ENCODE data around the gene DLG2. TPM values are rescaled to one million over a fixed set of nuclear protein-coding genes. Genes with fewer than 3 reads are reported as not detected.

DLG2 gene
- total RNA-seq, 1 experiment from 2014 or later, result 17.5 TPM

DNA sequence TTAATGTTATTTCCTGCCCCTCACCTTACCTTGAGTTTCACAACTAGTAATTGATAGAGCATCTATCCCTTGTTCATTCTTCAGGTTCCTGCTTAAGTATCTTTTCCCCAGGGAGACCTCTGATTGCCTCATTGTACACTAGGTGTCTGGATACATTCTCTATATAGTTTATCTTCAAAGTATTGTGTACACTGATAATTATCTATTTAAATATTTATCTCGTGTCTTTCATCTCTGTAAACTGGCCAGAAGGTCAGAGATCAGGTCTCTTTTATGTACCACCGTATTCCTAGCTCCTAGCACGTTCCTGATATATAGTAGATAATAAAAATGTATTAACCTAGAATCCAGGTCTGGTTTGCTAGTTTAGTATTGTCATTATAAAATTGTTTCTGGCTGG is 7.6 kb upstream of the DLG2 start (continued):
- TF ChIP-seq ATF3 (CRISPR knock-in tag; conservative IDR thresholded peaks at IDR 0.05) (no peak), FOXK1 (CRISPR knock-in tag; IDR thresholded peaks at IDR 0.05) (no peak), CREB1 (CRISPR knock-in tag; IDR thresholded peaks at IDR 0.05) (no peak), CREM (CRISPR knock-in tag; IDR thresholded peaks at IDR 0.05) (no peak), NR2C2 (CRISPR knock-in tag; IDR thresholded peaks at IDR 0.05) (no peak)

- Mint-ChIP-seq H3K4me3 (peak overlapping the region; percentile 100), H3K9me3 (no peaks in the 10 kb centered on the region), H3K4me1 (peaks cover 28% of the 10 kb centered on the region), H3K36me3 (peaks cover 19% of the 10 kb centered on the region), H3K27ac (peak overlapping the region; percentile 98), H3K27me3 (ENCODE audit: low read depth) (no peaks in the 10 kb centered on the region)
- ChIA-PET CTCF (interaction anchor here (0.6 to 2.1 kb wide), 5 partner anchors 20 to 521 kb away, joined by 3 to 12 read pairs (median 5); partner anchors contain the start of gene CCDC83), POLR2A (interaction anchor here (0.6 to 2.6 kb wide), 4 partner anchors 19 to 340 kb away, joined by 3 to 14 read pairs (median 9); partner anchors contain the start of genes CREBZF and TMEM126A)
- no peak for TF ChIP-seq ESRRA (CRISPR knock-in tag; IDR thresholded peaks at IDR 0.05; ENCODE audit: borderline replicate concordance)
- TF ChIP-seq ATF6 (CRISPR knock-in tag; IDR thresholded peaks at IDR 0.05), result no peak
- TF ChIP-seq GRHL2 (CRISPR knock-in tag; IDR thresholded peaks at IDR 0.05; ENCODE audit: insufficient replicate concordance, severe bottlenecking), result no peak
- TF ChIP-seq NFE2L1 (CRISPR knock-in tag; IDR thresholded peaks at IDR 0.05), result 0 out of 2 replicates have a peak, but pooled peaks have one; percentile 9
- TF ChIP-seq ELF4 (CRISPR knock-in tag; IDR thresholded peaks at IDR 0.05; ENCODE audit: low read depth), result no peak
- TF ChIP-seq, protein P1, sequence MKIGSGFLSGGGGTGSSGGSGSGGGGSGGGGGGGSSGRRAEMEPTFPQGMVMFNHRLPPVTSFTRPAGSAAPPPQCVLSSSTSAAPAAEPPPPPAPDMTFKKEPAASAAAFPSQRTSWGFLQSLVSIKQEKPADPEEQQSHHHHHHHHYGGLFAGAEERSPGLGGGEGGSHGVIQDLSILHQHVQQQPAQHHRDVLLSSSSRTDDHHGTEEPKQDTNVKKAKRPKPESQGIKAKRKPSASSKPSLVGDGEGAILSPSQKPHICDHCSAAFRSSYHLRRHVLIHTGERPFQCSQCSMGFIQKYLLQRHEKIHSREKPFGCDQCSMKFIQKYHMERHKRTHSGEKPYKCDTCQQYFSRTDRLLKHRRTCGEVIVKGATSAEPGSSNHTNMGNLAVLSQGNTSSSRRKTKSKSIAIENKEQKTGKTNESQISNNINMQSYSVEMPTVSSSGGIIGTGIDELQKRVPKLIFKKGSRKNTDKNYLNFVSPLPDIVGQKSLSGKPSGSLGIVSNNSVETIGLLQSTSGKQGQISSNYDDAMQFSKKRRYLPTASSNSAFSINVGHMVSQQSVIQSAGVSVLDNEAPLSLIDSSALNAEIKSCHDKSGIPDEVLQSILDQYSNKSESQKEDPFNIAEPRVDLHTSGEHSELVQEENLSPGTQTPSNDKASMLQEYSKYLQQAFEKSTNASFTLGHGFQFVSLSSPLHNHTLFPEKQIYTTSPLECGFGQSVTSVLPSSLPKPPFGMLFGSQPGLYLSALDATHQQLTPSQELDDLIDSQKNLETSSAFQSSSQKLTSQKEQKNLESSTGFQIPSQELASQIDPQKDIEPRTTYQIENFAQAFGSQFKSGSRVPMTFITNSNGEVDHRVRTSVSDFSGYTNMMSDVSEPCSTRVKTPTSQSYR (CRISPR knock-in tag; IDR thresholded peaks at IDR 0.05), result no peak
- 0 out of 2 replicates have a peak, but pooled peaks have one; percentile 2 for TF ChIP-seq ARID4B (CRISPR knock-in tag; IDR thresholded peaks at IDR 0.05; ENCODE audit: borderline replicate concordance)
- no peak for TF ChIP-seq CREB1 (CRISPR knock-in tag; IDR thresholded peaks at IDR 0.05)
- TF ChIP-seq, protein P2, sequence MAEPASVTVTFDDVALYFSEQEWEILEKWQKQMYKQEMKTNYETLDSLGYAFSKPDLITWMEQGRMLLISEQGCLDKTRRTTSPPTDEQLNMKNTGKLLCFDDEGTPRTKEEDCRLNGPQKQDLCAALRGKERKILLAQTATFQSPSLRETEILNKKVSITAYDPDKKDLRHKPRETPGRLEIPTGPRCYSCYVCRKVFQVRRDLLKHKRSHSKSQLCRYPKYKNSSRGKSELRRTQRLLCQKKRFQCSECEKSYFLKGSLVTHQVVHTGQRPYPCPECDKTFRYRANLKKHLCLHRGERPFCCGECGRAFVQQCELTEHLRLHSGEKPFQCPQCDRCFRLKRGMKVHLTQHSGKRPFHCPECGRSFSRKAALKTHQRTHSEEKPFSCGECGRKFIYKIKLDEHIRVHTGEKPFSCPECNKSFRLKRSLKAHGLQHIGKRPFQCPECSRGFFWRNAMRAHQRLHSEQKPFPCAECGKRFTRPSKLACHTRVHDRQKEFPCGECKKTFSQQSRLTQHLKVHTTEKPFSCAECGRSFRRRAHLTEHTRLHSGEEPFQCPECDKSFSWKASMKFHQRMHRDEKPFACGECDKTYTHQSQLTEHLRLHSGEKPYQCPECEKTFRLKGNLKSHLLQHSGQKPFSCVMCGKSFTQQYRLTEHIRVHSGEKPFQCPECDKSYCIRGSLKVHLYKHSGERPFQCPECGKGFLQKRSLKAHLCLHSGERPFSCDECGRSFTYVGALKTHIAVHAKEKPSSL (CRISPR knock-in tag; conservative IDR thresholded peaks at IDR 0.05), result no peak
- ATAC-seq (no peak), DNase-seq (ENCODE audit: low spot score) (no peak)
These were observed 1.7 kb upstream of the DLG2 start for GRCh38 chr11:85628771-85629341.

All from WTC11 (cell line).